ENCODE data around the gene CTNNA3. TPM values are rescaled to one million over a fixed set of nuclear protein-coding genes. Genes with fewer than 3 reads are reported as not detected.

The CTNNA3 gene
- total RNA-seq, 1 experiment from 2014 or later = 0.32 TPM

GRCh38 chr10:66281327-66281726 is 1414.7 kb downstream of the CTNNA3 start:
- Histone ChIP-seq H3K9me2 (ENCODE audit: insufficient read depth) (no peaks in the 10 kb centered on the region), H3K9me3 (ENCODE audit: control insufficient read depth in 1 of 2, insufficient read depth in 1 of 2, low read depth in 1 of 2, low read length in 2 of 2) (no peaks in the 10 kb centered on the region), H3K27ac (ENCODE audit: low read depth, low read length) (no peak overlapping the region), H3K36me3 (ENCODE audit: control insufficient read depth in 1 of 2, insufficient read depth in 2 of 2, low read length in 2 of 2) (no peaks in the 10 kb centered on the region), H2AFZ (ENCODE audit: low read depth, low read length, poor library complexity, severe bottlenecking) (no peak overlapping the region), H3K27me3 (ENCODE audit: insufficient read depth, low read length) (no peaks in the 10 kb centered on the region), H4K20me1 (ENCODE audit: insufficient read depth) (no peaks in the 10 kb centered on the region), H3K4me3 (replicated peaks in 1 of 2; ENCODE audit: low read depth in 1 of 2, low read length in 2 of 2) (no peak overlapping the region), H3K79me2 (ENCODE audit: insufficient read depth, low read length) (no peaks in the 10 kb centered on the region), H3K4me1 (ENCODE audit: control insufficient read depth in 1 of 2, insufficient read depth in 2 of 2, low read length in 2 of 2) (no peaks in the 10 kb centered on the region), H3K9ac (ENCODE audit: low read length) (no peak overlapping the region), H3K4me2 (ENCODE audit: low read length) (no peak overlapping the region)
- ChIA-PET CTCF (no interaction called here), RAD21 (ENCODE audit: low non-redundant PET in 1 of 2, low total read pairs in 2 of 2, uncharacterized antibody in 2 of 2, unreplicated experiment in 2 of 2) (no interaction called here), POLR2A (no interaction called here)
- no TSS peak for BruUV-seq (replicated peaks)
- TF ChIP-seq JUND (IDR thresholded peaks at IDR 0.05) (no peak), SIN3A (IDR thresholded peaks at IDR 0.05; ENCODE audit: low read depth) (no peak), POLR2AphosphoS5 (IDR thresholded peaks at IDR 0.05; ENCODE audit: low read depth, low read length) (no peak), RAD21 (IDR thresholded peaks at IDR 0.05; ENCODE audit: low read depth) (no peak), EZH2 (IDR thresholded peaks at IDR 0.05) (no peak), ATF3 (IDR thresholded peaks at IDR 0.05) (no peak), MAX (IDR thresholded peaks at IDR 0.05) (no peak), FOSL1 (IDR thresholded peaks at IDR 0.05; ENCODE audit: low read depth) (no peak), SP1 (IDR thresholded peaks at IDR 0.05; ENCODE audit: low read depth) (no peak), CTCF (IDR thresholded peaks at IDR 0.05 in 2 of 3, conservative IDR thresholded peaks at IDR 0.05 in 1 of 3; ENCODE audit: borderline replicate concordance in 1 of 3, insufficient read depth in 1 of 3, low read depth in 2 of 3, low read length in 2 of 3) (no peak), REST (IDR thresholded peaks at IDR 0.05; ENCODE audit: low read depth) (no peak)
- DNase-seq (ENCODE audit: low read depth, low spot score) = no peak
- no peak for ATAC-seq
- intact Hi-C loops (cut with micrococcal nuclease) = no loop called here
